Choroid plexus epithelial cell (primary cell): ENCODE data around the gene ERCC3.
A peak's percentile ranks its signal among the peaks of the same experiment; 100 is the strongest.

Experiments used
- DNase-seq: peaks from one replicate; pipeline ENCODE4 v3.0.0-alpha.2; 2010; ENCODE audit warnings: low read depth
- H3K4me3 ChIP-seq: 2 replicates; pipeline ENCODE4 v1.5.1; 2011; ENCODE audit warnings: low read depth, mild to moderate bottlenecking, control low read depth, low read length, moderate library complexity
- CTCF ChIP-seq: conservative IDR thresholded peaks from 2 replicates; pipeline ENCODE4 v1.5.1; 2011; ENCODE audit warnings: low read depth, mild to moderate bottlenecking, control low read depth, inconsistent platforms, low read length, moderate library complexity

ERCC3 gene

DNA sequence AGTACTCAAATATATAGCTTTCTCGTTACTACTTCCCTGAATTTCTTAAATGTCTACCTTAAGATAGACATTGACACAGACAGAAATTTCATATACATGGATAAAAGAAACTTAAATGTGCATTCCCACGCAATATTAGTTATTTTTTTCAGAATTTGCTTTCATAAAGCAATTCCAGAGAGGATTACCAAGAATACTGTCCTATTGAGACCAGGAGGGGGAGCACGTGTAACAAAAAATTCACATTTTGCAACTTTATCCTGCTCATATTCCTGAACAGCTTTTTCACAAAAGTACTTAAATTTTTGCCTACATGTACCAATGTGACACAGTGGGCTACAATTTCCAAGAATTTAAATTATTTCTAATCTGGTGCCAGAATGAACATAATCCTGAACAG, 30.7 kb upstream of the ERCC3 start:
- DNase-seq: peak; percentile 81
- no peak overlapping the region for H3K4me3 ChIP-seq
- peak; percentile 63 for TF ChIP-seq CTCF

GRCh38 chr2:127321303-127321702, 27.4 kb upstream of the ERCC3 start:
- H3K4me3 ChIP-seq: no peak overlapping the region
- peak; percentile 63 for DNase-seq
- TF ChIP-seq CTCF: no peak

- no peak for TF ChIP-seq CTCF
- DNase-seq: peak; percentile 28
- H3K4me3 ChIP-seq: no peak overlapping the region
Observed at GRCh38 chr2:127320586-127321275, 26.8 kb upstream of the ERCC3 start.

GRCh38 chr2:127320067-127320466, 26.1 kb upstream of the ERCC3 start:
- H3K4me3 ChIP-seq: no peak overlapping the region
- DNase-seq: no peak
- TF ChIP-seq CTCF: no peak

DNA sequence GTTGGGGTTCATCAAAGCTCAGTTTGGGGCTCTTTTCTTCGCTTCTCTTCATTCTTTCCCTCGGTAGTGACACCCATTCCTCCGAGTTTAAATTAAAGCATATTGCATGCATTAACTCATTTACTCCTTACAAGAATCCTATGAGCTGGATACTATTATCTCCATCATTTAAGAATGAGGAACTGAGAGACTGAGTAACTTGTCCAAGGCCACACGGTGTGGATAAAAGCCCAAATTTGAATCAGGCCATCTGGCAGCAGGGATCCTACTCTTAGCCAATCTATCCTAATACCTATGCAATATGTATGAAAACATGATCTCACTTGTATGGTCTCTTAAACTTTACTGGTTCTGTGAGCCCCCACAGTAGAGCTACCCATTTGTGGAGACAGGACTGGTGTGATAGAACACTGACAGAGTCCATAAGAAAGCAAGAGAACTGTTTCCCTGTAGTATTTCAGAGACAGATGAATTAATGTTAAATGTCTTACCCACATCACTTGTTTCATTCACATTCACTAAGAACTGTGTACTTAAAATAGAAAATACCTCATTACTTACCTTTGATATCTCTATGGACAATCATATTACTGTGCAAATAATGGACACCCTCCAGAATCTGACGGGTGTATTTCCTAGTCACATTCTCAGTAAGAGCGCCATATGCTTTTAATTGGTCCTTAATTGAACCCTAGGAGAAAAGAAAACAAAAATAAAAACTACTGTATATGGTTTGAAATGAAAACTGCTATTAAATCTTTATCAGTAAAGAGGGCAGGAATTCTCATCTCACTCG, 20.4 kb upstream of the ERCC3 start:
- no peak for TF ChIP-seq CTCF
- DNase-seq: no peak
- no peak overlapping the region for H3K4me3 ChIP-seq

GRCh38 chr2:127313406-127313805, 19.5 kb upstream of the ERCC3 start:
- H3K4me3 ChIP-seq: no peak overlapping the region
- DNase-seq: no peak
- TF ChIP-seq CTCF: no peak

DNA sequence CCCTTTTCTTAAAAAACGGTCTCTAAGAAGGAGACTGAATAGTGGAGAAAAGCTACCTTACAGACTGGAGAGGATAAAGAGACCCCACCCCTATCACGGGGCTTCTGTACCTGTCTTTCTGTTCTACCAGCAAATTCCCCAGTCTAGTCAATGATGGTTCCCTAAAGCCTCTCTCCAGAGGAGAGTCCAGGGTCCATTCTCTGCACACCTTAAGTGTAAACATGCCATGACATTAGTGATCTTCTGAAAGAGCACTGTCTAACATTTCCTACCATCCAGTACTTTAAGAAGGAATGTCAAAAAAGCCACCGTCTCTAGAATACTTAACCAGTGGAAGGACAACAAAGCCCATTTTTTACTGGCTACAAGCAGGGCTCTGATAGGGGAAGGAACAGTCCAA, 17.0 kb upstream of the ERCC3 start:
- no peak overlapping the region for H3K4me3 ChIP-seq
- DNase-seq: no peak
- no peak for TF ChIP-seq CTCF
